Fibroblast of the aortic adventitia (primary cell): ENCODE results near the gene RAE1. TPM values are rescaled to one million over a fixed set of nuclear protein-coding genes. Genes with fewer than 3 reads are reported as not detected.

Experiments used
- DNase-seq: peaks from one replicate; pipeline ENCODE4 v3.0.0-alpha.2; 2010; ENCODE audit warnings: low read depth
- H3K4me3 ChIP-seq: 2 replicates; pipeline ENCODE4 v1.5.1; 2011; ENCODE audit warnings: low read depth, mild to moderate bottlenecking, control low read depth, low read length, moderate library complexity
- CTCF ChIP-seq: IDR thresholded peaks from 2 replicates; pipeline ENCODE4 v1.5.1; 2011; ENCODE audit warnings: mild to moderate bottlenecking, low read length, control low read depth, inconsistent platforms; ENCODE audit not compliant: insufficient read depth
- total RNA-seq: library from RNA; depleted of rRNA; stranded (reverse); fragments of >200 nt; gene quantifications from 2 replicates; pipeline ENCODE4 v1.2.3, GENCODE V29; 2012; ENCODE audit warnings: low replicate concordance

The RAE1 gene
- total RNA-seq, 1 donor: 24.8 TPM

- DNase-seq: no peak
- H3K4me3 ChIP-seq: no peak overlapping the region
- no peak for TF ChIP-seq CTCF
Observed at GRCh38 chr20:57400821-57401564, 49.9 kb downstream of the RAE1 start.

DNA sequence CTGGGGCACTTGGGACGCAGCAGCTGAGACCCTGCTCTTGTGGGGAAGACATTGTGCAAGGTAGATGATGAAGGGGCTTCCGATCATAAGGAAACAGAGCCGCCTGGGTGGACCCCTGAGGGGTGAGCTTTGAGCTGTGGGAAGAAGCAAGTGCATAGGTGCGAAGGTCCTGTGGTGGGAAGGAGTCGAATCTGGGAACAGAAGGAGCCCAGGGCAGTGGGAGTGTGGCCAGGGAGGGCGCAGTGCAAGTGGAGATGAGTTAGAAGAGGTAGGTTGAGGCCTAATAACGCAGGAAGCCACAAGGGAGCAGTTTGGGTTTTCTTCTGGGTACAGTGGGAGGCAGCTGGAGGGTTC, 50.5 kb downstream of the RAE1 start:
- no peak for TF ChIP-seq CTCF
- no peak overlapping the region for H3K4me3 ChIP-seq
- DNase-seq: no peak

- TF ChIP-seq CTCF: no peak
- H3K4me3 ChIP-seq: no peak overlapping the region
- DNase-seq: no peak
Observed at GRCh38 chr20:57402206-57403125, 51.4 kb downstream of the RAE1 start.

GRCh38 chr20:57403216-57403615, 52.2 kb downstream of the RAE1 start:
- no peak for TF ChIP-seq CTCF
- no peak for DNase-seq
- no peak overlapping the region for H3K4me3 ChIP-seq

DNA sequence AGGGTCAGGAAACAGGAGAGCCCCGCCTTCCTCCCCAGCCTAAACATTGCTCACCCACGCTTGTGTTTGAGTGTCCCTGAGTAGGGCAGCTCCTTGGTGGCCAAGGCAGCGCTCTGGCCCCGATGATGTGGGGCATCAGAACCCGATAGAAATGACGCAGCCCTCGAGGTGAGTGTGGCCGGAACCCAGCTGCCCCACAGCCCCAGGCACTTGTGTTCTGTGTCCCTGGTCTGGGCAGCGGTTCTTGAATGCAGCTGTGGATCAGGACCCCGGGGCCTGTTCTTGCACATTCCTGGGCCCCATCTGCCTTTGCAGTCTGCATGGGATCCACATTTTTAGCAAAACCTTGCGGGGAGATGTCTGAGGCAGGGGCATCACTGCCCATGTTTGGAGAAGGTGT, 53.0 kb downstream of the RAE1 start:
- H3K4me3 ChIP-seq: no peak overlapping the region
- no peak for TF ChIP-seq CTCF
- DNase-seq: no peak

- no peak for TF ChIP-seq CTCF
- H3K4me3 ChIP-seq: no peak overlapping the region
- no peak for DNase-seq
Observed at GRCh38 chr20:57404419-57405072, 53.5 kb downstream of the RAE1 start.
